NCI-H524 (cell line): ENCODE results near the gene LCE1B.

Experiments used
- DNase-seq, 2 experiments: peaks; one replicate each; lab custom pipeline; 2025; lab: John Stamatoyannopoulos, UW

Gene LCE1B

GRCh38 chr1:152861374-152861773 lies 49.6 kb downstream of the LCE1B start:
- DNase-seq = no peak
